Measurements from ENCODE around the gene ANGPTL2.
"Not testable (repeated sequence)": the region's sequence is repeated elsewhere in the genome, so short reads cannot be mapped to it uniquely, and the experiment has no call there.

Gene ANGPTL2

DNA sequence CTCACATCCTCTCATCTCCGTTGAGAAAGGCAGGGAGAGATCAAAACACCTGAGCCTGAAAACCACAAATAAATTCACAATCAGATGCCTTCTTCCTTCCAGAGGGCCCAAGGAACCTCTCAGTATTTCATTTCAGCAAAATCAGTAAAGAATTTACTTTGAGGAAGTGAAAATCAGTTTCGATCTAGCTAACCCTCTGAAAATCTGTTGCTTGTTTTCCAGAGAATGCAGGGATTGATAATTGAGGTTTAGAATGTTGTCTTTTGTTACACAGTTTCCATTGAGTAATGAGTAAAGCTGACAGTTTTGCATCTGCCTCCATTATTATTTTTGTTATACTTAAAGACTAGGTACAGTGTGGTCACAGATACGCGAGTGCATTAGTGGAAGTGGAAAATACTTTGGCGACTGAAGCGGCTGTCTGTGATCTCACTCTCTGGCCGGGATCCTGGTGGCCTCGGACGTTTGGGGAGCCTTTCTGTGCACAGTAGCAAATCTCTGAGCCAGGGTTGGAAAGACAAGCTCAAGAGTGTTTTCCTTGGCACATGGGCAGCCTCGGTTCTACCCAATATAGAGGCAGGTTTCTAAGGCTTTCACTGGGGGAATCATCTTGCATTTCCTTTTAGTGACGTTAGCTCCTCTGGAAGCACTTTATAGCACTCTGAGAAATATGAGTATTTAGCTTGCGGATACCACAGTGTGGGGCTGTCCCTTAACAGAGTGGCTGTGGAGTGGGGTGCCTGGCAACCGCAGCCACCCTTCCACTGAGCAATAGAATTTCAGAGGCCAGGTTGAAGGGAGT is 32.2 kb upstream of the ANGPTL2 start:
- DNase-seq, result no peak

DNA sequence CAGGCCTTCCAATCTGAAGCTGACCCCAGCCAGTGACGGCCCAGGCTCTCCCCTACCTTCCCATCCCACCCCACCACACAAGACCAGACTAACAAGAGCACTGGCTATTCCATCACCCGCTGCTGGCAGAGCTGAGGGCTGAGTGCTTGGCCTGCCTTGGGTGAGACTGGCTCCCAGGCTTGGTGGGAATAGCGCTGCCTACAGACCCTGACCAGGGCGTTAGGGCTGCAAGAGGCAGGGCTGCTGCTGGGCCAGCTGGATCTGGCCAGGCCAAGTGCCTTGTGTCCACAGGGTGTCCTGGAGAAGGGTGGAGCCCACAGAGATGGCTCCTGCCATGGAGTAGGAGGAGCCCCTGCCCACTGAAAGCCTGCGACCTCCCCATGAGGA is 31.6 kb upstream of the ANGPTL2 start:
- no peak for DNase-seq

DNA sequence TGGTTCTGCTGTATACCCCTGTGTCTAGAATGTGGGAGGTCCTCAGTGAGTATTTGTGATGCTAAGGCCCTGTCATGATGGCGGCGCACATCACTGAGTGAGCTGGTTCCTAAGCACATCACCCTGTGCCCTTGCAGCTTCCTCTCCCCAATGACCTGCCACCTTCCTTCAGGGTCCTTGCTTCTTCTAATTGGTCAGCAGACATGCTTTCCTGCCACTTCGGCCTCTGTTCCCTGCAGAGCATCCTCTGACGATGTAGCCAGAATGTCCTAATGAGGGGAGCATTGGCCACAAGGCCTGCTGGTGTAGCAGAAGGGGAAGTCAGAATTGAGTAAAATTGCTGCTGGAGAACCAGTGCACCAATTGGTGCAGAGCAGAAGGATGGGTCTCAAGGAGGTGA is 31.1 kb upstream of the ANGPTL2 start:
- no peak for DNase-seq

DNA sequence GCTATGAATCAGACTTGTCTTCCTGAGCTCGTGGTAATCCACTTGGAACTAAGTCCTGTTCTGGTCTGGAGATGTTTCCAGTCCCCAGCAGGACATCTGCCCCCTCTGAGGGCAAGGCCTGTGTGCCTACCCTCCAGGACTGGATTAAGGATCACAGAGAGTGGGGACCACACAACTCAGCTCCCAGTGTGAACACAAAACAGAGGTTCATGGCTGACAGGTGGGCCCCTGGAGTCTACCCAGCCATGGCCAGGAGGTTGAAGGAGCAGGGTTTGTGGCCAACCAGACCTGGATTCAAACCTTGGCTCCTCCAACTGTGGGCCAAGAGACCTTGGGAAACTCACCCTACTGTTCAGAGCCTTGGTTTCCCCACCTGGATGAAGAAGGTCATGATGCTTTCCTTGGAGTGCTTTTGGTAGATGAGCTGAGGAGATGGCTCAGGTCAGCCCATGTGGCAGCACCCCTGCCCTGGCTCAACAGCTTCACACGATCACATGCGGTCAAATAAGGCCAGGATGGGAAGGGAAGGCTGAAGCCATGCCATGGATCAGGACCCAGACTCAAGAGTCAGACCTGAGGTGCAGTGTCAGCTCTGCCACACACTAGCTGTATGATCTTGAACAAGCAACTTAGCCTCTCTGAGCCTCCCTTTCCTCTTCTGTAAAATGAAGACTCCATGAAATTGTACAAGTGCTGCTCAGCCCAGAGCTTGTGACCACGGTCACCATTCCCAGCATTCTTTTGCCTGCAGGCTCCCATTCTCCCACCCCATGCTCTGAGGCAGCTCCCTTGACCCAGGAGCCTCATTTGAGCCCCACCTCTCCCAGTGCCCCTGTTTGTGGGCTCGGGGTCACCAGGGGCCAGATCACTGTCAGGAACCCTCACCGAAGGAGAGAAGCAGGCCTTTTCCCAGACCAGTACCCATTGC is 27.3 kb upstream of the ANGPTL2 start:
- DNase-seq, result no peak

DNA sequence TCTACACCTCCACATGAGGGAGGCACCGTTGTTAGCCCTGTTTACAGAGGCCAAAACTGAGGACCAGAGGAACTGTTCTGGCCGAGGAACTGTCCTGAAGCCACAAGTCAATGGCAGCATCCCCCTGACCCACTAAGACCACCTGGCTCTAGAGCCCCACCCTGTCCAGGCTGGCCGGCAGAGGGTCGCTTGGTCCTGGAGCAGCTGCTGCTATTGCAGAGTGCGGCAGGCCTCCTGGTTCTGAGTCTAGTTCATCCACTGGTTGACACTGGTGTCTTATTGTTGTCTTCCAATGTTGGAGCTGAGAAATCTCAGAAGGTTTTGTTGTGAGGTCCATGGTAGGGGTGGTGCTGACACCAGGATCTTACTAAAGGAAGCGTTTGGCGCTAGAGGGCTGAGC is 26.6 kb upstream of the ANGPTL2 start:
- no peak for DNase-seq

DNA sequence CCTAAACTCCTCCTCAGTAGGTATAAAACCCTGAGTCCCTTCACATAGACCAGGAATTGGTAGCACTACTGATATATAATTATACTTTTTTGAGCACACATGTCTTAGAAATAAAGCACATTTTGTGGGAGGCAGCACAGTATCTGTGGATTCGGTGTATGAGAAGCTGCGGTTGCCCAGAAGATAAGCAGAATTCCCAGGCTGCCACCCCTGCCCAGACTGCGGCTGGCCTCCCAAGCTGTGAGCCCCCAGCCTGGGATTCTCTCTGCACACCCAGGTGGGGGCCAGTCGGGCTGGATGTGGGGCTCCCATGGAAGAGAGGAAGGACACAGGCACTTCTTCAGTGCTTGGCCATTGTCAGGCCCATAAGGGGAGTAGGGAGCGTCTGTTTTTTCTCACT is 25.6 kb upstream of the ANGPTL2 start:
- DNase-seq, result no peak

DNA sequence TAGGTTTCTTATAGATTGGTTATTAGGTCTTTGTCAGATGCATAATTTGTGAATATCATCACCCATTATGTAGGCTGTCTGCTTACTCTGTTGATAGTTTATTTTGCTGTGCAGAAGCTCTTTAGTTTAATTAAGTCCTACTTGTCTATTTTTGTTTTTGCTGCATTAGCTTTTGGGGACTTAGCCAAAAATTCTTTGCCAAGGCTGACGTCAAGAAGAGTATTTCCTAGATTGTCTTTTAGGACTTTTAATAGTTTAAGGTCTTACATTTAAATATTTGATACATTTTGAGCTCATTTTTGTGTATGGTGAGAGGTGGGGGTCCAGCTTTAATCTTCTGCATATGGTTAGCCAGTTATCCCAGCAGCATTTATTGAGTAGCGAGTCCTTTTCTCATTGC is 24.8 kb upstream of the ANGPTL2 start:
- DNase-seq, result no peak

DNA sequence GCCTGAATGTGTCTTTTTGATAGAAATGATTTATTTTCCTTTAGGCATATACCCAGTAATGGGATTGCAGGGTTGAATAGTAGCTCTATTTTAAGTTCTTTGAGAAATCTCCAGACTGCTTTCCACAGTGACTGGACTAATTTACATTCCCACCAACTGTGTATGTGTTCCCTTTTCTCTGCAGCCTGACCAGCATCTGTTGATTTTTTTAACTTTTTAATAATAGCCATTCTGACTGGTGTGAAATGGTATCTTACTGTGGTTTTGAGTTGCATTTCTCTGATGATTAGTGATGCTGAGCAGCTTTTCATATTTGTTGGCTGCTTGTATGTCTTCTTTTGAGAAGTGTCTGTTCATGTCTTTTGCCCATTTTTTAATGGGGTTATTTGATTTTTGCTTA is 24.4 kb upstream of the ANGPTL2 start:
- not testable (repeated sequence) for DNase-seq

DNA sequence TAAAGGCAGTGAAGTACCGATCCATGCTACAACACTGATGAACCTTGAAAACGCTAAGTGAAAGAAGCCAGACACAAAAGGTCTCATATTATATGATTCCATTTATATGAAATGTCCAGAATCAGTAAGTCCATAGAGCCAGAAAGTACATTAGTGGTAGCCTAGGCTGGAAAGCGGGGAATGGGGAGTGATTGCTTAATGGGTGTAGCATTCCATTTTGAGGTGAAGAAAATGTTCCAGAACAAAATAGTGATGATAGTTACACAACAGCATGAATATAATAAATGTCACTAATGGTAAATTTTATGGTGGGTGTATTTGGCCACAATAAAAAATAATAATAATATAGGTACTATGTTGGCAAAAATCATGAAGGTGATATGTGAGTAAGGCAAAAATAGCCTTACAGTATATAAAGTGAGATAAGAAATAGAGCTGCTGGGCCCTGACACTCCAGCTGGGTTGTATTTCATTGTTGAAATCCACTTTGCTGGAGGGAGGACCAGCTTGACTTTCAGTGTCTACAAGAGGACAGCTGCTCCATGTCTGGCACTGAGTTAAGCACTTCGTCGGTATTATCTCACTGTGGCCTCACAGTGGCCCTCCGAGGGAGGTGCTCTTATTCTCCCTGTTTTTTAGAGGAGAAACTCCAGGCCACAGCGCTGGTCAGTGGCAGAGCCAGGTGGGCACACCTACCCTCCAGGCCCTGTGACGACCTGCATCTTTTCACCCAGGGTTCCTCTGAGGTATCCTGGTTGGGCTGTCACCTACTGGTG is 22.4 kb upstream of the ANGPTL2 start:
- DNase-seq, result no peak

DNA sequence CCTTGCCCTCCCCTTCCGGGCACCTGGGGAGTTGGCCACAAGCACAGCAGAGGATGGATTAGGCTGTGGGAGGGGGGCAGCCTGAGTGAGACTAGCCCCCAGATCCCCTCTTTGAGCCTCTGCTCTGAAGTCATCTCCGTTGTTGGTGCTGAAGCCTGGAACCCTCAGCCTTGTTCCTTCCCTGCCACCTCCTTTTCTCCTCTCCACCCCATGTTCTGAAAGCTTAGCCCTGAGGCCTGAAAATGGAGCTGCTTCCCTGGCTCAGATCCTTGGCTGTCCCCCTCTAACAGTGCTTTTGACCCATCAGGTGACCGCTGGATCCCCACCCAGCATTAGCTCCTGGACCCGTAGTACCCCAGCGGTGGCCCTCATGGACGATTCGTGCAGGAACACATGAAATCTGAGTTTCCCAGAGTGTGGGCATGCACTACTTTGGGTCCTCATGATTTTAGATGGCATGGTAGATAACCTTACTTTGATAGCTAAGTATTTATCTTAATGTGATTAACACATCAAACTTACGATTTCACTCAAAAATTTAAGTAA is 21.6 kb upstream of the ANGPTL2 start:
- no peak for DNase-seq

DNA sequence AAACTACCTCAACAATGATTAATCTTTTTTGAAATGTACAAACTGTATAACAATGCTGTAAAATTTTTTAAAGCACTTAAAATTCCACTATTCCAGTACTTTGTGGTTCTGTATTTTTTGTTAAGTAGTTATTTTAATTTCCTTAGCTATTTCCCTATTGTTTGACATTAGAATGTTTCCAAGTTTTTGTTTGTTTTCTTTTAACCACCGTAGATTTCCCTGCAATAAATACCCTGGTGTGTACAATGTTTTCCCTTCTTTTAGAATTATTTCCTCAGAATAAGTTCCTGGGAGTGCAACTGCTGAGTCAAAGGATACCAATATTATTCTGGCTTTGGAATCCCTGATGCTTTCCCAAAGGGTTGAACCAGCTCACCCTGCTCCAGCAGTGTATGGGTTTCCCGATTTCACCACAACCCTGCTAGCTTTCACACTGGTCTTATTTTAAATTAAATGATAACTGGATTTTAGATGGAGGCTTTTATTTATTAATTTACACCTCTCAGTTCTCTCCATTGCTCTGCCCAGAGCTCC is 20.6 kb upstream of the ANGPTL2 start:
- no peak for DNase-seq

DNA sequence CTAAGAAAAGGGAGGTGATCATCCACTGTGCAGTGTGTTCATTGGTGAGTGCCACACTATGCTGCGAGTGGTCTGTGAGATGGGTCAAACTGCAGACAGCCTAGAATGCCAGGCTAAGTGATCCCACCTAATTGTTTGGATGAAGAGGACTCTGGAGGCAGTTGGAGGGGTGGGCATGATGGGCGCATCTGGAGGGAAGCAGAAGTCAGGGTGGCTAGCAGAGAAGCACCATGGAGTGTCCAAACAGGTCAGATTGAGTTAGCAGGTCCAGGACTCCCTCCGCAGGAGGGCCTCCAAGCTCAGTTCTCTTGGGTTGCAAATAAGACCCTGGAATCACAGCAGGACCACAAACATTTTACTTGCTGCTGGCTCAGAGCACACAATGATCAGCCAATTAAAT is 19.9 kb upstream of the ANGPTL2 start:
- no peak for DNase-seq

DNA sequence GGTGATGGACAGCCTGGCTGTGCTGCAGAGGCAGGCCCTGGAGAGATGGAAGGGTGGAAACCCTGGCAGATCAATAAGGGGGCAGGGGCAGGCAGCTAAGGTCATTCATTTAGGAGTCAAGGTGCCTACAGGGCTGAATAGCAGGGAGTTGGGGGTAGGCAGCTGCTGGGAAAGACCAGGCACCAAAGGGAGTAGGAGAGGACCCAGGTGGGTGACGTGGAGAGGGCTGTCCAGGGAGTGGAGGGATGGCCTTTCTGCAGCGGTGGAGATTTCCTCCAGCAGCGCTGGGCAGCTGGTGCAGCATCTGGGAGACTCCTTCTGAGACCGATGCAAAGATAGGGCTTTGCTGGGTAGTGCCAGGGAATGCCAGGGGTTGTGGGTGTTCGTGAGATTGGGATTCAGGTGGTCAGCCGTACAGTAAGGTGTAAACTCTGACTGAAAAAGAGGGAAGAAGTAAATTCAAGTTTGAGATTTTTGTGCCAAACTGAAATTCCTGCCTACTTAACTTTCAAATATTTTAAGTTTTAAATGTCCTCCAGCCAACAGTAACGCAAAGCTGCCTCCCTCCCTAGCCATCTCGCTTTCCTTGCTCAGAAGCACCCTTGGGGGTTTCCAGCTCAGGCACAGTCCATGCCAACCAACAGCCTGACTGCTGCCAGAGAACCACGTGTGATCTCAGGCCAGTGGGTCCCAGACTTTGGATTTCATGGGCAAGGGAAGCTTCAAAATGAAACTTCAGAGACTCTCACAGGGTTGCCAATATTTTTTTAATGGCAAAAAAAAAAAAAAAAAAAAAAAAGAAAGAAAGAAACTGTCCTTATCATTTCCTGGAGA is 18.6 kb upstream of the ANGPTL2 start:
- no peak for DNase-seq

DNA sequence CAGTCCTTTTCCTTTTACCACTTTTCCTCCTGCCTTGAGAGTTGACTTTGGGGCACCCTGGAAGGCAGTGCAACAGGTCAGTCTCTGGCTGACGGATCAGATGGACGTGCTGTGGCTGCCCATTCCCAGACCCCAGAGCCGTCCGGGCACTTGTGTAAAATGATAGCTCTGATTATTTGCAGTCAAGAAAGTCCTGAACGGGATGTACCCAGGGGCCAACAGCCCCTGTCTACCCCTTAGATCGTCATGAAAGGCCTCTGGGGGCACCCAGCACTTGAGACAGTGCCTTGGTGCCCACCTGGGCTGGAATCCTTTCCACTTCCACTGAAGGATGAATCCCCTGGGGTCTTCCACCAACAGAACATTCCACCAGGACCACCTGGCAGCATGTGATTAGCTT is 17.7 kb upstream of the ANGPTL2 start:
- DNase-seq, result no peak

DNA sequence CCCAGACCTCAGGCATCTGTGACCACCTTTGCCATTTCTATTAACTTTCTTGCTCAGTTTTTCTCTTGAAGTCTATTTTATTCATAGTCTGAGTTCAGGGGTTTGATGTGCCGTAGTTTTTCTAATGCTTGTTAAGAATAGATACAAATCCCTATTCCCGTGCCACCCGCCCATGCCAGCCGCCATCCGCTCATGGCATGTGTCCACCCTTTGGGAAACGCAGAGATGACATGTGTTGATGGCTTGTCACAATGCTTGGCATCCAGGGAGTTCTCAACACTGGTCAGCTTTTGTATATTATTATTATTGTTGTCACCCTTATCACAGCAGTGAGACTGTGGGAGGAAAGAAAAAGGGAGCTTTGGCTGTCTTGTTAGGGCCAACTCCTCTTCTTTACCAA is 17.3 kb upstream of the ANGPTL2 start:
- no peak for DNase-seq

DNA sequence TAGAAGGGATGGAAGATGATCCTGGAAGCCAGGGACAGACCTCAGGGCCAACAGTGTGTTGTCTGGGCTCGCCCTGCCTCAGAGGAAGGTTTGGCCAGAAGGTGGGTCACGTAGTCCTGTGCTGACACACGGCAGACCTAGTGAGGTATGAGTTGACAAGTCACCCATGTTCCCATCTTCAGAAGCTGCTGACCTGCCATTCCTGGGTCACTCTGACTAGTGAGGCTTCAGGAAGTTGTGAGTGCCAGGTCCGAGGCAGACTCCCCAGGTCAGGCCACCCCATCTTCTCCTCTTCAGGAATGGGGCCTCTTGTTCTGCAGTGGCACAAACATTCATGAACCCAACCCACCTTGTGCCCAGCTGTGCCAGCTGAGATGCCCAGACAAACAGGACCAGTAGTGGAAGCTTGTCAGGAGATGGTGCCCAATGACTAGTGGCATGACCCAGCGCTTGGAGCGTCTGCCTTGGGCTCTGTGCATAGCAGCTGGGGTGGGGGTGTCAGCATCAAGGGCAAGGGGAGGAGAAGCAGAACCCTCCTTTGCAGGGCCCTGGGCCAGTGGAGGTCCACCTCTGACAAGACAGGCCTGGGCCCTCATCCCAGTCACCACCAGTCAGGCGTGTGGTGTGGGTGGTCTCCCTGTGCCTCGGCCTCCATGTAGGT is 16.8 kb upstream of the ANGPTL2 start:
- DNase-seq, result no peak

DNA sequence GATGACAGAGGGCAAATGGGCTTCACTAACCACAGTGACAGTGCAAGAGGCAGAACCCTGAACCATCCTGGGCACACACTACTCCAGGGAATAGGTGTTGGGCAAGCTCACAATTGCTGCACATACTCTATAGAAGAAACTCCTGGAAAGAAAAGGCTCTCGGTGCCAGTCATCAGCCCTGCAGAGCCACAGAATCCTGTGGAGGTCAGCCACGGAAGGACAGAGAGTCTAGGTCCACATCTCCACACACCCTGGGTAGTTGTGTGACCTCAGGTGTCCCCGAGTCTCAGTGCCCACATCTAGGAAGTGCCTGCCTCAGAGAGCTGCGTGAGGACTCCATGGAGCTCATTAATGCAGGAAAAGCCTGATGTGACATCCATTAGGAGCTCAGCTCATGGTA is 16.0 kb upstream of the ANGPTL2 start:
- DNase-seq, result no peak

DNA sequence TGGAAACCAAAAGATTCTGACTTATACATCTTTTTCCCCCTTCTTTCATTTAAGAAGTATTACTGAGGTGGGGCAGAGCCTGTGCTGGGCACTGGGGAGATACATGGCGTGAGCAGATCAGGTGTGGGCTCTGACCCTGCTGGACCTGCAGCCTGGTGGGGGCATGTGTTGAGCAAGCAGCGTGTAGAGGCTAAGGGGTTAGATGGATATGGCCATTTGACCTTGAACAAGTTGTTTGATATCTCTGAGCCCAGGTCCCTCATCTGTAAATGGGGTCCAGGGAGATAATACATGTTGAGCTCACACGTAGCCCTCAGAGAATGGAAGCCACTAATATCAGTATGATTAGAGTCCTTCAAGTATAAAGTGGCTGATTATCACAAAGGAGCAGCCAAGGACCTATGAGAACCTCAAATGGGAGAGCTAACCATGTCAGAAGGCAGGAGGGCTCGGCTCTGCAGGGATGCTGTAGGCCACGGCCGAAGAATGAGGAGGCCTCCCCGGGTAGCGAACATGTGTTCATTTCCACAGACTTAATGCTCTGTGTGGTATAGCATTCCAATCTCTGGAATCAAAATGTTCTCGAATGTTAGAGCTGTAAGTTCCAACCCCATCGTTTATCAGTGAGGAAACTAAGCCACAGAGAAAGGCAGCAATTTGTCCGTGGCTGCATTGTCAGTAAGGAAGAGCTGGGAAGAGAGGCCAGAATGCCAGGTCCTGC is 15.4 kb upstream of the ANGPTL2 start:
- DNase-seq, result no peak

DNA sequence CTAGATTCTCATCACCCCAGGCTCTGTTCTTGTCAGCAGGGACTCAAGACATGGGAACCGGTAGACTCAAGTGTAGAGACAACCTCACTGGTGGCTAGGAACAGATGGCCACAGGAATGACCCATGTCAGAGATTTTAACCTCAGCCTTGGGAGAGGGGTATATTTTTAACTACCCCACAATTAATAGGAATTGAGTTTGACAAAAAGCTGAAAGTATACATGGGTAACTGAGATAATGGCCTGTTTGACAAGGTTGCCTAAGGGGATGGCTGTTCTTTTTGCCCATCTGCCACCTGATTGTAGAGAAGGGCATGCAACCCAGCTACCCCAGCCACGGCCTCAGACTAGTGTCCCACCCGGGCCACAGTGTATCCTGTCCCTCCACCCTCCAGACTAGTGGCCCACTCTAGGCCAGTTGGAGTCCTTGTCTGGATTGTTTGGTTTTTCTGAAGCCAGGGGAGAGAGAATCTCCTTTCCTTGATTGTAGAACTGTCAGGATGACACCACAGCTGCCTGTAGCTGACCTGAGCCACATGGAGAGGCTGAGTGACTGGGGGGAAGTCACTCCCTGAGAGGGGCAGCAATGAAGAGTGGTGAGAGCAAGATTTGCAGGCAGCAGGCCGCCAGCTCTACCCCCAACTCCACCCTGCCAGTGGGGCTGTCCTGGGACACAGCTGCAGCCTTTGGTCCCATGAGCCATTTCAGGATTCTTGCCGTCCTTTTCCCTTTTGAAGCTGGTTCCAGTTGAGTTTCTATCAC is 14.6 kb upstream of the ANGPTL2 start:
- DNase-seq, result no peak

Measured in activated naive CD4-positive, alpha-beta T cell (primary cell).